Activated T-helper 2 cell treated with anti-CD3 and anti-CD28 coated beads, Interferon-gamma antibody, Interleukin-2, Interleukin-4, amounts not matched to agents 10 μg/mL and 5 μg/mL and 100 μg/mL, durations not matched to agents 14 hours and 24 hours and 36 hours (primary cell): Measurements from ENCODE around the gene SLC16A9. TPM values are rescaled to one million over a fixed set of nuclear protein-coding genes. Genes with fewer than 3 reads are reported as not detected.

Source experiments
- DNase-seq: peaks from one replicate; pipeline ENCODE4 v3.0.0; 2021; ENCODE audit warnings: low spot score
- H3K27ac Mint-ChIP-seq: one replicate; pipeline ENCODE4 v1.8.0; 2021; ENCODE audit warnings: mixed read lengths
- H3K27me3 Mint-ChIP-seq: one replicate; pipeline ENCODE4 v1.8.0; 2021; ENCODE audit warnings: low read depth, mixed read lengths
- H3K36me3 Mint-ChIP-seq: one replicate; pipeline ENCODE4 v1.8.0; 2021; ENCODE audit warnings: low read depth, mixed read lengths
- H3K4me1 Mint-ChIP-seq: one replicate; pipeline ENCODE4 v1.8.0; 2021; ENCODE audit warnings: low read depth, mixed read lengths
- H3K4me3 Mint-ChIP-seq: one replicate; pipeline ENCODE4 v1.8.0; 2021; ENCODE audit warnings: low read depth, mild to moderate bottlenecking, moderate library complexity, mixed read lengths
- H3K9me3 Mint-ChIP-seq: one replicate; pipeline ENCODE4 v1.8.0; 2021; ENCODE audit warnings: mixed read lengths
- intact Hi-C: fragments of 100-400 bp; cut with micrococcal nuclease; formaldehyde crosslinking; loops from one replicate; pipeline ENCODE4 v1.15.1; 2023
- total RNA-seq: library from RNA; stranded (reverse); gene quantifications from 2 replicates; pipeline ENCODE4 v1.2.3, GENCODE V29; 2022

Gene SLC16A9
- total RNA-seq, 1 donor from 2014 or later = 1.9 TPM

- Mint-ChIP-seq H3K4me1 (peaks cover 3% of the 10 kb centered on the region), H3K4me3 (peak overlapping the region; percentile 72), H3K27me3 (peaks cover 57% of the 10 kb centered on the region), H3K36me3 (no peaks in the 10 kb centered on the region), H3K9me3 (no peaks in the 10 kb centered on the region), H3K27ac (no peak overlapping the region)
- DNase-seq = no peak
- intact Hi-C loops = loop anchor here (2.0 to 10.0 kb wide), 2 partner anchors 96 to 198 kb away; partner anchors contain the start of gene CCDC6
These were observed 745 bp downstream of the SLC16A9 start for GRCh38 chr10:59708816-59709394.

- intact Hi-C loops = loop anchor here (10.0 kb wide), 1 partner anchor 98 kb away; no protein-coding TSS in a partner anchor
- Mint-ChIP-seq H3K9me3 (no peaks in the 10 kb centered on the region), H3K36me3 (no peaks in the 10 kb centered on the region), H3K4me3 (no peak overlapping the region), H3K4me1 (peaks cover 3% of the 10 kb centered on the region), H3K27ac (no peak overlapping the region), H3K27me3 (peaks cover 42% of the 10 kb centered on the region)
- DNase-seq = no peak
These were observed 2.5 kb downstream of the SLC16A9 start for GRCh38 chr10:59706851-59707797.

GRCh38 chr10:59705931-59706330, 3.7 kb downstream of the SLC16A9 start:
- H3K36me3 Mint-ChIP-seq = no peaks in the 10 kb centered on the region
- no peak overlapping the region for H3K4me3 Mint-ChIP-seq
- peaks cover 39% of the 10 kb centered on the region for H3K27me3 Mint-ChIP-seq
- H3K4me1 Mint-ChIP-seq = peaks cover 3% of the 10 kb centered on the region
- no peaks in the 10 kb centered on the region for H3K9me3 Mint-ChIP-seq
- intact Hi-C loops = loop anchor here (10.0 kb wide), 1 partner anchor 99 kb away; no protein-coding TSS in a partner anchor
- no peak overlapping the region for H3K27ac Mint-ChIP-seq
- no peak for DNase-seq

- no peak for DNase-seq
- H3K4me3 Mint-ChIP-seq = no peak overlapping the region
- no peaks in the 10 kb centered on the region for H3K9me3 Mint-ChIP-seq
- H3K27ac Mint-ChIP-seq = no peak overlapping the region
- peaks cover 38% of the 10 kb centered on the region for H3K27me3 Mint-ChIP-seq
- intact Hi-C loops = loop anchor here (10.0 kb wide), 1 partner anchor 100 kb away; no protein-coding TSS in a partner anchor
- no peaks in the 10 kb centered on the region for H3K36me3 Mint-ChIP-seq
- no peaks in the 10 kb centered on the region for H3K4me1 Mint-ChIP-seq
These were observed 5.0 kb downstream of the SLC16A9 start for GRCh38 chr10:59704630-59705029.

- no peak for DNase-seq
- Mint-ChIP-seq H3K36me3 (no peaks in the 10 kb centered on the region), H3K9me3 (no peaks in the 10 kb centered on the region), H3K27ac (no peak overlapping the region), H3K4me1 (no peaks in the 10 kb centered on the region), H3K4me3 (no peak overlapping the region), H3K27me3 (peaks cover 36% of the 10 kb centered on the region)
- intact Hi-C loops = loop anchor here (10.0 kb wide), 1 partner anchor 102 kb away; no protein-coding TSS in a partner anchor
These were observed 7.3 kb downstream of the SLC16A9 start for GRCh38 chr10:59702347-59702746.

- no peak for DNase-seq
- Mint-ChIP-seq H3K4me3 (no peak overlapping the region), H3K27ac (no peak overlapping the region), H3K36me3 (no peaks in the 10 kb centered on the region), H3K4me1 (no peaks in the 10 kb centered on the region), H3K9me3 (no peaks in the 10 kb centered on the region), H3K27me3 (peaks cover 28% of the 10 kb centered on the region)
- intact Hi-C loops = loop anchor here (10.0 kb wide), 1 partner anchor 104 kb away; no protein-coding TSS in a partner anchor
These were observed 8.9 kb downstream of the SLC16A9 start for GRCh38 chr10:59700709-59701108.

- Mint-ChIP-seq H3K9me3 (no peaks in the 10 kb centered on the region), H3K4me1 (no peaks in the 10 kb centered on the region), H3K4me3 (no peak overlapping the region), H3K36me3 (no peaks in the 10 kb centered on the region), H3K27ac (no peak overlapping the region), H3K27me3 (peaks cover 27% of the 10 kb centered on the region)
- DNase-seq = no peak
- intact Hi-C loops = no loop called here
These were observed 11.3 kb downstream of the SLC16A9 start for GRCh38 chr10:59698326-59698725.

- H3K27me3 Mint-ChIP-seq = peaks cover 18% of the 10 kb centered on the region
- H3K27ac Mint-ChIP-seq = no peak overlapping the region
- intact Hi-C loops = no loop called here
- no peaks in the 10 kb centered on the region for H3K4me1 Mint-ChIP-seq
- DNase-seq = no peak
- H3K4me3 Mint-ChIP-seq = no peak overlapping the region
- no peaks in the 10 kb centered on the region for H3K36me3 Mint-ChIP-seq
- no peaks in the 10 kb centered on the region for H3K9me3 Mint-ChIP-seq
These were observed 14.0 kb downstream of the SLC16A9 start for GRCh38 chr10:59695637-59696036.

GRCh38 chr10:59694936-59695335, 14.7 kb downstream of the SLC16A9 start:
- Mint-ChIP-seq H3K4me3 (no peak overlapping the region), H3K27ac (no peak overlapping the region), H3K4me1 (no peaks in the 10 kb centered on the region), H3K9me3 (no peaks in the 10 kb centered on the region), H3K27me3 (peaks cover 15% of the 10 kb centered on the region), H3K36me3 (no peaks in the 10 kb centered on the region)
- intact Hi-C loops = no loop called here
- no peak for DNase-seq

GRCh38 chr10:59692113-59692512, 17.5 kb downstream of the SLC16A9 start:
- H3K27ac Mint-ChIP-seq = no peak overlapping the region
- H3K27me3 Mint-ChIP-seq = peaks cover 5% of the 10 kb centered on the region
- no peaks in the 10 kb centered on the region for H3K4me1 Mint-ChIP-seq
- H3K36me3 Mint-ChIP-seq = no peaks in the 10 kb centered on the region
- intact Hi-C loops = no loop called here
- no peak for DNase-seq
- no peaks in the 10 kb centered on the region for H3K9me3 Mint-ChIP-seq
- no peak overlapping the region for H3K4me3 Mint-ChIP-seq

GRCh38 chr10:59688921-59689351, 20.7 kb downstream of the SLC16A9 start:
- Mint-ChIP-seq H3K27ac (no peak overlapping the region), H3K4me3 (no peak overlapping the region), H3K36me3 (no peaks in the 10 kb centered on the region), H3K27me3 (peaks cover 7% of the 10 kb centered on the region), H3K4me1 (no peaks in the 10 kb centered on the region), H3K9me3 (no peaks in the 10 kb centered on the region)
- intact Hi-C loops = no loop called here
- no peak for DNase-seq

- H3K36me3 Mint-ChIP-seq = no peaks in the 10 kb centered on the region
- H3K4me3 Mint-ChIP-seq = no peak overlapping the region
- intact Hi-C loops = no loop called here
- H3K27me3 Mint-ChIP-seq = peaks cover 3% of the 10 kb centered on the region
- DNase-seq = no peak
- no peaks in the 10 kb centered on the region for H3K9me3 Mint-ChIP-seq
- no peak overlapping the region for H3K27ac Mint-ChIP-seq
- H3K4me1 Mint-ChIP-seq = no peaks in the 10 kb centered on the region
These were observed 22.0 kb downstream of the SLC16A9 start for GRCh38 chr10:59687657-59688056.

GRCh38 chr10:59684006-59684405, 25.6 kb downstream of the SLC16A9 start:
- no peak for DNase-seq
- H3K9me3 Mint-ChIP-seq = no peaks in the 10 kb centered on the region
- peaks cover 3% of the 10 kb centered on the region for H3K27me3 Mint-ChIP-seq
- peaks cover 3% of the 10 kb centered on the region for H3K4me1 Mint-ChIP-seq
- intact Hi-C loops = no loop called here
- no peak overlapping the region for H3K4me3 Mint-ChIP-seq
- no peak overlapping the region for H3K27ac Mint-ChIP-seq
- no peaks in the 10 kb centered on the region for H3K36me3 Mint-ChIP-seq
